ENCODE results near the gene PPP1R27. TPM values are rescaled to one million over a fixed set of nuclear protein-coding genes. Genes with fewer than 3 reads are reported as not detected.

Gene PPP1R27
- total RNA-seq, 1 donor: not detected

GRCh38 chr17:81828656-81829055, 6.2 kb downstream of the PPP1R27 start:
- no peak overlapping the region for H3K4me2 ChIP-seq (ENCODE audit: insufficient read depth, low read length)
- peaks cover 75% of the 10 kb centered on the region for H3K79me2 ChIP-seq (ENCODE audit: insufficient read depth, low read length)
- H3K27ac ChIP-seq (ENCODE audit: low read depth, low read length): no peak overlapping the region
- H3K4me3 ChIP-seq (ENCODE audit: insufficient read depth, low read length): no peak overlapping the region
- DNase-seq (ENCODE audit: insufficient read length, low spot score, missing footprints): no peak
- H2AFZ ChIP-seq (ENCODE audit: low read length): no peak overlapping the region
- TF ChIP-seq CTCF (IDR thresholded peaks at IDR 0.05; ENCODE audit: extremely low read depth, low read depth, low read length): no peak
- H3K9me3 ChIP-seq (ENCODE audit: low read depth, low read length): no peaks in the 10 kb centered on the region
- peaks cover 49% of the 10 kb centered on the region for H4K20me1 ChIP-seq (ENCODE audit: insufficient read depth, low read length)
- H3K4me1 ChIP-seq (ENCODE audit: insufficient read depth, low read length): peaks cover 16% of the 10 kb centered on the region
- no peaks in the 10 kb centered on the region for H3K27me3 ChIP-seq (ENCODE audit: insufficient read depth, low read length)
- no peaks in the 10 kb centered on the region for H3K36me3 ChIP-seq (ENCODE audit: insufficient read depth, low read length)

- Histone ChIP-seq H3K4me2 (ENCODE audit: insufficient read depth, low read length) (no peak overlapping the region), H3K27me3 (ENCODE audit: insufficient read depth, low read length) (no peaks in the 10 kb centered on the region), H4K20me1 (ENCODE audit: insufficient read depth, low read length) (peaks cover 54% of the 10 kb centered on the region), H3K79me2 (ENCODE audit: insufficient read depth, low read length) (peaks cover 53% of the 10 kb centered on the region), H3K27ac (ENCODE audit: low read depth, low read length) (no peak overlapping the region), H3K9me3 (ENCODE audit: low read depth, low read length) (no peaks in the 10 kb centered on the region), H3K4me3 (ENCODE audit: insufficient read depth, low read length) (no peak overlapping the region), H3K4me1 (ENCODE audit: insufficient read depth, low read length) (no peaks in the 10 kb centered on the region), H2AFZ (ENCODE audit: low read length) (no peak overlapping the region), H3K36me3 (ENCODE audit: insufficient read depth, low read length) (peaks cover 5% of the 10 kb centered on the region)
- DNase-seq (ENCODE audit: insufficient read length, low spot score, missing footprints): no peak
- no peak for TF ChIP-seq CTCF (IDR thresholded peaks at IDR 0.05; ENCODE audit: extremely low read depth, low read depth, low read length)
Measured at GRCh38 chr17:81825841-81826466, 8.9 kb downstream of the PPP1R27 start.

GRCh38 chr17:81824595-81824994, 10.3 kb downstream of the PPP1R27 start:
- no peak overlapping the region for H3K4me3 ChIP-seq (ENCODE audit: insufficient read depth, low read length)
- H3K36me3 ChIP-seq (ENCODE audit: insufficient read depth, low read length): peaks cover 5% of the 10 kb centered on the region
- peaks cover 47% of the 10 kb centered on the region for H4K20me1 ChIP-seq (ENCODE audit: insufficient read depth, low read length)
- no peak overlapping the region for H3K4me2 ChIP-seq (ENCODE audit: insufficient read depth, low read length)
- DNase-seq (ENCODE audit: insufficient read length, low spot score, missing footprints): no peak
- no peak overlapping the region for H2AFZ ChIP-seq (ENCODE audit: low read length)
- H3K4me1 ChIP-seq (ENCODE audit: insufficient read depth, low read length): no peaks in the 10 kb centered on the region
- H3K27ac ChIP-seq (ENCODE audit: low read depth, low read length): no peak overlapping the region
- no peaks in the 10 kb centered on the region for H3K27me3 ChIP-seq (ENCODE audit: insufficient read depth, low read length)
- H3K9me3 ChIP-seq (ENCODE audit: low read depth, low read length): no peaks in the 10 kb centered on the region
- H3K79me2 ChIP-seq (ENCODE audit: insufficient read depth, low read length): peaks cover 42% of the 10 kb centered on the region
- TF ChIP-seq CTCF (IDR thresholded peaks at IDR 0.05; ENCODE audit: extremely low read depth, low read depth, low read length): no peak

- DNase-seq (ENCODE audit: insufficient read length, low spot score, missing footprints): no peak
- Histone ChIP-seq H3K27me3 (ENCODE audit: insufficient read depth, low read length) (no peaks in the 10 kb centered on the region), H3K9me3 (ENCODE audit: low read depth, low read length) (no peaks in the 10 kb centered on the region), H3K27ac (ENCODE audit: low read depth, low read length) (no peak overlapping the region), H2AFZ (ENCODE audit: low read length) (no peak overlapping the region), H3K4me2 (ENCODE audit: insufficient read depth, low read length) (no peak overlapping the region), H3K4me3 (ENCODE audit: insufficient read depth, low read length) (no peak overlapping the region), H4K20me1 (ENCODE audit: insufficient read depth, low read length) (peaks cover 43% of the 10 kb centered on the region), H3K79me2 (ENCODE audit: insufficient read depth, low read length) (peaks cover 36% of the 10 kb centered on the region), H3K4me1 (ENCODE audit: insufficient read depth, low read length) (no peaks in the 10 kb centered on the region), H3K36me3 (ENCODE audit: insufficient read depth, low read length) (peaks cover 5% of the 10 kb centered on the region)
- no peak for TF ChIP-seq CTCF (IDR thresholded peaks at IDR 0.05; ENCODE audit: extremely low read depth, low read depth, low read length)
Measured at GRCh38 chr17:81823820-81824550, 10.9 kb downstream of the PPP1R27 start.

All from osteoblast (primary cell).